Measurements from ENCODE around the gene POU2F3.

Gene POU2F3

DNA sequence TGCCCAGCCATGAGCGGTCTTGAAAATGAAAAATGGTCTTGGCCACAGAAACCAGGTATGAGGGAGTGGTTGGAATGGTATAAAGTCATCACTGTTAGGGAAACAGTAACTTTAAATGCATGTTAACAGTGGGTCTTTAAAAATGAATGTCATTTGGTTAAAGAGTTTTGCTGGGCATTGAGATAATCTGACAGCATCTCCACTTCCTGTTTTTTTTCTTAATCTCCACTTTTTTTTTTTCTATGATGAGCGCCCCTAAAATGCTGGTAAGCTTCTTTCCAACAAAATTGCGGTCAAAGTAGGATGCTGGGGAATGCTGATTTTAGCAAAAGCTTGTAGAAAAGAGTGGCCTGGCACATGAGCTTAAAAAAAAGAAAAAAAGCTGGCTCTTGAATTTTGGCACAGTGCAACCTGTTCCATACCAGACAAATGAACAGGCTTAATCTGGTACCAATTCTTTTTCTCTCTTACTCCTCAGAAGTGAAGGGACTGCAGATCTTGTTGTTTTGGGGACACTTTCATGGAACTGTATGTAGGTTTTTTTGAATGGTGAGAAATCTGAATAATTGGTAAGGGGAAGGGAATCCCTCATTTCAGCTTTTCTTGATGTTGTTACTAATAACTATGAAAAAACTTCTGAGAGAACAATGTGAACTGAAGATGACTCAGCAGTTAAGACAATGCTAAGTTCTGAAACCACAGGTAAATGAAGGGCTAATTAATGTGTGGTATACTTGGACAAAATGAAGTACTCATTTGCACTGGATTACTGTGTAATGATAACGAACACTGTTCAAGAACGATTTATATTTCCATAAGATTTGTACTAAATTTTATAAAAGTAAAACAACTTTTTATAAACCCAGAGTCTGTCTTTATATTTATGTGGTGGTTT lies 93.1 kb downstream of the POU2F3 start:
- TF ChIP-seq SALL2 (tag by site-specific recombination; IDR thresholded peaks at IDR 0.05; ENCODE audit: borderline replicate concordance) (no peak), SP3 (tag by site-specific recombination; IDR thresholded peaks at IDR 0.05) (no peak), PRDM1 (tag by site-specific recombination; IDR thresholded peaks at IDR 0.05) (no peak), ZFHX2 (tag by site-specific recombination; conservative IDR thresholded peaks at IDR 0.05) (no peak), KLF7 (tag by site-specific recombination; IDR thresholded peaks at IDR 0.05; ENCODE audit: borderline replicate concordance) (no peak), ZNF514 (tag by site-specific recombination; IDR thresholded peaks at IDR 0.05) (no peak), GLI2 (tag by site-specific recombination; IDR thresholded peaks at IDR 0.05; ENCODE audit: borderline replicate concordance, low read depth) (no peak)
- Histone ChIP-seq H3K9me3 (ENCODE audit: control insufficient read depth, insufficient read depth, low read depth, low read length) (no peaks in the 10 kb centered on the region), H3K4me1 (ENCODE audit: control insufficient read depth, insufficient read depth, low read length) (no peaks in the 10 kb centered on the region), H3K4me3 (ENCODE audit: low read depth, low read length) (no peak overlapping the region), H3K36me3 (ENCODE audit: control insufficient read depth in 2 of 2, insufficient read depth in 1 of 2, low read length in 2 of 2) (peaks cover 0 to 35% of the 10 kb centered on the region in 2 experiments; a peak in 2 of 3 replicates), H3K27ac (ENCODE audit: extremely low read depth, low read depth, low read length) (no peak overlapping the region)
- CTCF ChIA-PET: interaction anchor here (0.6 to 2.3 kb wide), 4 partner anchors 177 to 920 kb away, joined by 3 to 9 read pairs (median 4); partner anchors contain the start of gene GRIK4
- POLR2A ChIA-PET: no interaction called here

DNA sequence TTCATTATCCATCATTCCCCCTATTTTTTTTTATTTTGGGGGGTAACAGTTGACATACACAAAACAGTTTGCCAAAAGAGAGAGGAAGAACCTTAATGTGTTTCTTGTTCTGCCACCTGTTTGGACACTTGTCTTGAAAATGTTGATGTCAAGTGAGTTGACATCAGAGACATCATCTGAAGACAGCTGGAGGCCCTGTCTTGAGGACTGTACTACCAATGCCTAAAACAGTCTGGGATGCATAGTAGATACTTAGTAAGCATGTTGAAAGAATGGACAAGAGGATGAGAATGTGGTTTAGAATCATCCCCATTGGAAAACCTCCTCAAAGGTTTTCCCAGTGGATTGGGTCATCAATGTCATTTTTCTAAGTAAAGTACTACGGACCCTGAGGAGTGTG lies 93.9 kb downstream of the POU2F3 start:
- CTCF ChIA-PET: interaction anchor here (0.6 to 2.3 kb wide), 16 partner anchors 12 to 870 kb away, joined by 3 to 9 read pairs (median 3); no protein-coding TSS in a partner anchor
- TF ChIP-seq GLIS1 (tag by site-specific recombination; IDR thresholded peaks at IDR 0.05): no peak
- TF ChIP-seq, protein P1, sequence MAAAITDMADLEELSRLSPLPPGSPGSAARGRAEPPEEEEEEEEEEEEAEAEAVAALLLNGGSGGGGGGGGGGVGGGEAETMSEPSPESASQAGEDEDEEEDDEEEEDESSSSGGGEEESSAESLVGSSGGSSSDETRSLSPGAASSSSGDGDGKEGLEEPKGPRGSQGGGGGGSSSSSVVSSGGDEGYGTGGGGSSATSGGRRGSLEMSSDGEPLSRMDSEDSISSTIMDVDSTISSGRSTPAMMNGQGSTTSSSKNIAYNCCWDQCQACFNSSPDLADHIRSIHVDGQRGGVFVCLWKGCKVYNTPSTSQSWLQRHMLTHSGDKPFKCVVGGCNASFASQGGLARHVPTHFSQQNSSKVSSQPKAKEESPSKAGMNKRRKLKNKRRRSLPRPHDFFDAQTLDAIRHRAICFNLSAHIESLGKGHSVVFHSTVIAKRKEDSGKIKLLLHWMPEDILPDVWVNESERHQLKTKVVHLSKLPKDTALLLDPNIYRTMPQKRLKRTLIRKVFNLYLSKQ (tag by site-specific recombination; IDR thresholded peaks at IDR 0.05; ENCODE audit: borderline replicate concordance): no peak
- TF ChIP-seq, protein P2, sequence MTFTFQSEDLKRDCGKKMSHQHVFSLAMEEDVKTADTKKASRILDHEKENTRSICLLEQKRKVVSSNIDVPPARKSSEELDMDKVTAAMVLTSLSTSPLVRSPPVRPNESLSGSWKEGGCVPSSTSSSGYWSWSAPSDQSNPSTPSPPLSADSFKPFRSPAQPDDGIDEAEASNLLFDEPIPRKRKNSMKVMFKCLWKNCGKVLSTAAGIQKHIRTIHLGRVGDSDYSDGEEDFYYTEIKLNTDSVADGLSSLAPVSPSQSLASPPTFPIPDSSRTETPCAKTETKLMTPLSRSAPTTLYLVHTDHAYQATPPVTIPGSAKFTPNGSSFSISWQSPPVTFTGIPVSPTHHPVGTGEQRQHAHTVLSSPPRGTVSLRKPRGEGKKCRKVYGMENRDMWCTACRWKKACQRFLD (tag by site-specific recombination; IDR thresholded peaks at IDR 0.05): no peak
- no peak for TF ChIP-seq ZNF157 (tag by site-specific recombination; IDR thresholded peaks at IDR 0.05)
- TF ChIP-seq ZNF132 (tag by site-specific recombination; IDR thresholded peaks at IDR 0.05; ENCODE audit: borderline replicate concordance): no peak
- no peak for TF ChIP-seq ZNF600 (tag by site-specific recombination; IDR thresholded peaks at IDR 0.05)
- TF ChIP-seq, protein P3, sequence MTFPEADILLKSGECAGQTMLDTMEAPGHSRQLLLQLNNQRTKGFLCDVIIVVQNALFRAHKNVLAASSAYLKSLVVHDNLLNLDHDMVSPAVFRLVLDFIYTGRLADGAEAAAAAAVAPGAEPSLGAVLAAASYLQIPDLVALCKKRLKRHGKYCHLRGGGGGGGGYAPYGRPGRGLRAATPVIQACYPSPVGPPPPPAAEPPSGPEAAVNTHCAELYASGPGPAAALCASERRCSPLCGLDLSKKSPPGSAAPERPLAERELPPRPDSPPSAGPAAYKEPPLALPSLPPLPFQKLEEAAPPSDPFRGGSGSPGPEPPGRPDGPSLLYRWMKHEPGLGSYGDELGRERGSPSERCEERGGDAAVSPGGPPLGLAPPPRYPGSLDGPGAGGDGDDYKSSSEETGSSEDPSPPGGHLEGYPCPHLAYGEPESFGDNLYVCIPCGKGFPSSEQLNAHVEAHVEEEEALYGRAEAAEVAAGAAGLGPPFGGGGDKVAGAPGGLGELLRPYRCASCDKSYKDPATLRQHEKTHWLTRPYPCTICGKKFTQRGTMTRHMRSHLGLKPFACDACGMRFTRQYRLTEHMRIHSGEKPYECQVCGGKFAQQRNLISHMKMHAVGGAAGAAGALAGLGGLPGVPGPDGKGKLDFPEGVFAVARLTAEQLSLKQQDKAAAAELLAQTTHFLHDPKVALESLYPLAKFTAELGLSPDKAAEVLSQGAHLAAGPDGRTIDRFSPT (tag by site-specific recombination; IDR thresholded peaks at IDR 0.05): no peak
- TF ChIP-seq ZNF777 (tag by site-specific recombination; IDR thresholded peaks at IDR 0.05; ENCODE audit: borderline replicate concordance): no peak
- no peak for TF ChIP-seq HOXC10 (CRISPR knock-in tag; IDR thresholded peaks at IDR 0.05)
- TF ChIP-seq ZNF596 (tag by site-specific recombination; IDR thresholded peaks at IDR 0.05): no peak
- no peak for TF ChIP-seq ZFP69B (tag by site-specific recombination; IDR thresholded peaks at IDR 0.05)
- TF ChIP-seq, protein P4, sequence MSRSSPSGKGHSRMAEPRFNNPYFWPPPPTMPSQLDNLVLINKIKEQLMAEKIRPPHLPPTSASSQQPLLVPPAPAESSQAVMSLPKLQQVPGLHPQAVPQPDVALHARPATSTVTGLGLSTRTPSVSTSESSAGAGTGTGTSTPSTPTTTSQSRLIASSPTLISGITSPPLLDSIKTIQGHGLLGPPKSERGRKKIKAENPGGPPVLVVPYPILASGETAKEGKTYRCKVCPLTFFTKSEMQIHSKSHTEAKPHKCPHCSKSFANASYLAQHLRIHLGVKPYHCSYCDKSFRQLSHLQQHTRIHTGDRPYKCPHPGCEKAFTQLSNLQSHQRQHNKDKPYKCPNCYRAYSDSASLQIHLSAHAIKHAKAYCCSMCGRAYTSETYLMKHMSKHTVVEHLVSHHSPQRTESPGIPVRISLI (tag by site-specific recombination; IDR thresholded peaks at IDR 0.05): no peak
- TF ChIP-seq HOXD13 (CRISPR knock-in tag; IDR thresholded peaks at IDR 0.05; ENCODE audit: borderline replicate concordance): no peak
- TF ChIP-seq ZNF510 (tag by site-specific recombination; IDR thresholded peaks at IDR 0.05; ENCODE audit: insufficient replicate concordance): no peak
- TF ChIP-seq ZNF114 (tag by site-specific recombination; IDR thresholded peaks at IDR 0.05): no peak
- no peak for TF ChIP-seq ZNF121 (tag by site-specific recombination; IDR thresholded peaks at IDR 0.05)
- TF ChIP-seq ZNF521 (tag by site-specific recombination; IDR thresholded peaks at IDR 0.05): no peak
- TF ChIP-seq ZNF776 (tag by site-specific recombination; IDR thresholded peaks at IDR 0.05; ENCODE audit: borderline replicate concordance): no peak
- no peak for TF ChIP-seq ZNF175 (tag by site-specific recombination; IDR thresholded peaks at IDR 0.05)
- no peak for TF ChIP-seq ZNF140 (tag by site-specific recombination; IDR thresholded peaks at IDR 0.05)
- POLR2A ChIA-PET: interaction anchor here (1.6 kb wide), 1 partner anchor 8 kb away, joined by 9 read pairs; the partner anchor contains the start of gene TLCD5
- H3K9me3 ChIP-seq (ENCODE audit: control insufficient read depth, insufficient read depth, low read depth, low read length): no peaks in the 10 kb centered on the region
- no peak overlapping the region for H3K27ac ChIP-seq (ENCODE audit: extremely low read depth, low read depth, low read length)
- no peak overlapping the region for H3K4me3 ChIP-seq (ENCODE audit: low read depth, low read length)
- peaks cover 0 to 29% of the 10 kb centered on the region in 2 experiments; a peak in 2 of 3 replicates for H3K36me3 ChIP-seq (ENCODE audit: control insufficient read depth in 2 of 2, insufficient read depth in 1 of 2, low read length in 2 of 2)
- H3K4me1 ChIP-seq (ENCODE audit: control insufficient read depth, insufficient read depth, low read length): no peaks in the 10 kb centered on the region
